C1 segment of cervical spinal cord (tissue), 14 donors: ENCODE data around the gene B3GNT5.

ENCODE experiments used
- DNase-seq, 14 donors: peaks; one replicate each; lab custom pipeline; 2025; lab: John Stamatoyannopoulos, UW

B3GNT5 gene

DNA sequence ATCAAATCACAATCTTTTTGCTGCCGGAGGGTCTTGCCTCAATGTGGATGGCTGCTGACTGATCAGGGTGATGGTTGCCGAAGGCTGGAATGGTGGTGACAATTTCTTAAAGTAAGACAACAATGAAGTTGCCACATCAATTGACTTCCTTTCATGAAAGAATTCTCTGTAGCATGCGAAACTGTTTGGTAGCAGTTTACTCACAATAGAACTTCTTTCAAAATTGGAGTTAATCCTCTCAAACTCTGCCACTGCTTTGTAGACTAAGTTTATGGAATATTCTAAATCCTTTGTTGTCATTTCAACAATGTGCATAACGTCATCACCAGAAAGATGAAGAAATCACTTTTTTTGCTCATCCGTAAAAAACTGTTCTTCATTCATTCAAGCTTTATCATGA is 65.8 kb downstream of the B3GNT5 start:
- DNase-seq = no peak

GRCh38 chr3:183319371-183319770 is 66.3 kb downstream of the B3GNT5 start:
- no peak for DNase-seq
